A549 (cell line): ENCODE results near the gene DNAJC5. TPM values are rescaled to one million over a fixed set of nuclear protein-coding genes. Genes with fewer than 3 reads are reported as not detected.

Source experiments
- ATAC-seq, 2 experiments: fragments of 200-7000 bp in 1 of 2; fragments of >200 bp in 1 of 2; cut with Nextera tagmentation in 1 of 2; cut with Tn5 transposase in 1 of 2; 3 replicates each; pipeline versions ENCODE4 v1.8.0 to v1.9.1; 2018 to 2020; ENCODE audit warnings: mild to moderate bottlenecking in 1 of 2, moderate library complexity in 1 of 2
- CTCF ChIA-PET: fragments of 300-600 bp; sonication (Branson Sonifier 250); formaldehyde crosslinking; extraction: SDS; loops from one replicate; lab custom pipeline; 2021; ENCODE audit warnings: antibody characterized with exemption, inconsistent platforms; lab: Yijun Ruan, JAX
- POLR2A ChIA-PET: fragments of 350-600 bp; formaldehyde crosslinking; extraction: SDS; loops from one replicate; lab custom pipeline; 2021; ENCODE audit warnings: antibody characterized with exemption, inconsistent platforms; lab: Yijun Ruan, JAX
- DNase-seq, 2 experiments: peaks; one replicate each; pipeline versions ENCODE4 v3.0.0 to v3.0.0-alpha.2; 2011 to 2016; ENCODE audit warnings: low read depth in 1 of 2, low spot score in 1 of 2
- FAIRE-seq: peaks from 2 replicates; lab custom pipeline; 2011; peaks lifted over from hg19 to GRCh38; lab: Jason Lieb, UNC
- H3K27ac ChIP-seq, 2 experiments: fragments of >200 bp; sonication (Bioruptor Twin); formaldehyde crosslinking; 3 replicates each; pipeline ENCODE4 v1.5.1; 2016 to 2017
- H3K4me1 ChIP-seq: fragments of >200 bp; sonication (Bioruptor Twin); formaldehyde crosslinking; 3 replicates; pipeline ENCODE4 v1.6.1; 2016
- H3K4me2 ChIP-seq: fragments of >200 bp; sonication (Bioruptor Twin); formaldehyde crosslinking; 3 replicates; pipeline ENCODE4 v1.6.1; 2016
- H3K4me3 ChIP-seq: fragments of >200 bp; sonication (Bioruptor Twin); formaldehyde crosslinking; 3 replicates; pipeline ENCODE4 v1.5.1; 2016
- H3K9me3 ChIP-seq: fragments of >200 bp; sonication (Bioruptor Twin); formaldehyde crosslinking; 3 replicates; pipeline ENCODE4 v1.6.1; 2016
- CBX2 ChIP-seq: fragments of 200-600 bp; sonication (generic); IDR thresholded peaks from 2 replicates; pipeline ENCODE4 v1.6.1; 2016; ENCODE audit warnings: low read depth, mild to moderate bottlenecking, borderline replicate concordance
- CHD2 ChIP-seq: fragments of 150-350 bp; IDR thresholded peaks from 2 replicates; pipeline ENCODE4 v1.6.1; 2014; ENCODE audit warnings: low read length; ENCODE audit not compliant: partially characterized antibody
- CTCF ChIP-seq: fragments of >200 bp; sonication (Bioruptor Twin); formaldehyde crosslinking; IDR thresholded peaks from 3 replicates; pipeline ENCODE4 v1.5.1; 2016
- EHF ChIP-seq: fragments of 250-450 bp; sonication (Bioruptor Pico); IDR thresholded peaks from 2 replicates; pipeline ENCODE4 v1.5.0; 2020; ENCODE audit warnings: mild to moderate bottlenecking
- FOSB ChIP-seq: fragments of 250-450 bp; sonication (Bioruptor Pico); IDR thresholded peaks from 2 replicates; pipeline ENCODE4 v1.5.0; 2020; ENCODE audit warnings: mild to moderate bottlenecking, moderate library complexity
- HEYL ChIP-seq: fragments of 250-450 bp; sonication (Bioruptor Pico); IDR thresholded peaks from 2 replicates; pipeline ENCODE4 v1.8.0; 2021; ENCODE audit warnings: mild to moderate bottlenecking, moderate library complexity
- JUNB ChIP-seq: fragments of >200 bp; sonication (Bioruptor Twin); formaldehyde crosslinking; IDR thresholded peaks from 2 replicates; pipeline ENCODE4 v1.6.1; 2016
- KDM5A ChIP-seq: fragments of 200-600 bp; sonication (generic); IDR thresholded peaks from 2 replicates; pipeline ENCODE4 v1.6.1; 2016; ENCODE audit warnings: antibody characterized with exemption, mild to moderate bottlenecking
- MAFK ChIP-seq: fragments of 450-650 bp; IDR thresholded peaks from 2 replicates; pipeline ENCODE4 v1.6.1; 2014; ENCODE audit not compliant: partially characterized antibody
- NR3C1 ChIP-seq: fragments of >200 bp; sonication (Bioruptor Twin); formaldehyde crosslinking; IDR thresholded peaks from 3 replicates; pipeline ENCODE4 v1.6.1; 2017
- POLR2AphosphoS2 ChIP-seq: conservative IDR thresholded peaks from 2 replicates; pipeline ENCODE4 v1.6.1; 2012; ENCODE audit warnings: low read length, improper control_type of control experiment, inconsistent platforms
- RAD21 ChIP-seq, 2 experiments: fragments of >200 bp in 1 of 2; sonication (Bioruptor Twin) in 1 of 2; formaldehyde crosslinking in 1 of 2; IDR thresholded peaks in 1 of 2; conservative IDR thresholded peaks in 1 of 2; 2 replicates in 1 of 2; 3 replicates in 1 of 2; pipeline ENCODE4 v1.6.1; 2012 to 2018; ENCODE audit warnings: inconsistent platforms in 1 of 2
- RARB ChIP-seq: fragments of 250-450 bp; sonication (Bioruptor Pico); IDR thresholded peaks from 2 replicates; pipeline ENCODE4 v1.8.0; 2021; ENCODE audit warnings: mild to moderate bottlenecking, moderate library complexity
- RCOR1 ChIP-seq: fragments of 150-350 bp; IDR thresholded peaks from 2 replicates; pipeline ENCODE4 v1.6.1; 2014; ENCODE audit warnings: antibody characterized with exemption, low read length, low read depth
- REST ChIP-seq: fragments of 200-600 bp; sonication (generic); IDR thresholded peaks from 2 replicates; pipeline ENCODE4 v1.6.1; 2016; ENCODE audit warnings: antibody characterized with exemption, mild to moderate bottlenecking, moderate library complexity
- RFX5 ChIP-seq: fragments of 450-650 bp; IDR thresholded peaks from 2 replicates; pipeline ENCODE4 v1.7.1; 2014; ENCODE audit warnings: antibody characterized with exemption, mild to moderate bottlenecking, moderate library complexity
- RNF2 ChIP-seq: fragments of 200-600 bp; sonication (generic); IDR thresholded peaks from 2 replicates; pipeline ENCODE4 v1.6.1; 2016; ENCODE audit warnings: low read depth, mild to moderate bottlenecking, antibody characterized with exemption, moderate library complexity, borderline replicate concordance
- SMC3 ChIP-seq: fragments of >200 bp; sonication (Bioruptor Twin); formaldehyde crosslinking; IDR thresholded peaks from 3 replicates; pipeline ENCODE4 v1.6.1; 2018; ENCODE audit warnings: inconsistent platforms
- USF2 ChIP-seq: fragments of 450-650 bp; IDR thresholded peaks from 2 replicates; pipeline ENCODE4 v1.6.1; 2014; ENCODE audit warnings: antibody characterized with exemption
- ZFP36 ChIP-seq: fragments of 450-650 bp; IDR thresholded peaks from 2 replicates; pipeline ENCODE4 v1.6.1; 2014; ENCODE audit warnings: borderline replicate concordance; ENCODE audit not compliant: partially characterized antibody
- ZNF302 ChIP-seq: fragments of 250-450 bp; sonication (Bioruptor Pico); IDR thresholded peaks from 2 replicates; pipeline ENCODE4 v1.9.0; 2021; ENCODE audit warnings: inconsistent platforms, mild to moderate bottlenecking, moderate library complexity
- ZSCAN20 ChIP-seq: fragments of 250-450 bp; sonication (Bioruptor Pico); IDR thresholded peaks from 2 replicates; pipeline ENCODE4 v1.8.0; 2022; ENCODE audit warnings: mild to moderate bottlenecking, moderate library complexity
- WGBS: methylation state at CpG from one replicate; pipeline ENCODE4 v1.1.6; 2017; ENCODE audit errors: missing lambda C conversion rate; 5-methylcytosine and 5-hydroxymethylcytosine counted together
- polyA plus RNA-seq, 4 experiments: library from polyadenylated mRNA; depleted of rRNA in 3 of 4; stranded (reverse); fragments of >200 nt; fragmentation: RNase III in 1 of 4; extraction: RNeasy Plus Mini Kit Qiagen cat#74134 plus additional on column Dnase treatment in 1 of 4; gene quantifications; 2 replicates in 3 of 4; 3 replicates in 1 of 4; pipeline ENCODE4 v1.2.3, GENCODE V29; 2011 to 2017
- TF ChIP-seq, protein P1 (sequence below): fragments of >200 bp; sonication (Bioruptor Twin); formaldehyde crosslinking; IDR thresholded peaks from 3 replicates; pipeline ENCODE4 v1.6.1; 2016

The DNAJC5 gene
- polyA plus RNA-seq, 2 of the 4 experiments (the other 2 are of a cell fraction) = 20.4 to 23.2 TPM

GRCh38 chr20:63979557-63980316 is 84.8 kb downstream of the DNAJC5 start, which contains the start of gene SAMD10:
Gene SAMD10, minus strand, starts transcription at chr20:63979642. Its CDS starts 175 bp downstream, at chr20:63979467.
- H3K9me3 ChIP-seq = no peaks in the 10 kb centered on the region
- no peak within 1 kb of the TSS; the same call in 2 of the 3 replicates for H3K4me3 ChIP-seq
- peak within 1 kb of the TSS; percentile 94 to 95 for H3K27ac ChIP-seq
- ATAC-seq (peak in 1 of 2 experiments; percentile 1; a peak in 1 of 6 replicates), DNase-seq (no peak), FAIRE-seq (no peak)
- POLR2A ChIA-PET = interaction anchor here (0.9 to 1.2 kb wide), 4 partner anchors 11 to 458 kb away, joined by 3 to 17 read pairs (median 9); partner anchors contain the start of gene PTK6
- peak within 1 kb of the TSS; percentile 81 for H3K4me2 ChIP-seq
- CTCF ChIA-PET = interaction anchor here (0.7 to 3.3 kb wide), 37 partner anchors 8 to 482 kb away, joined by 3 to 27 read pairs (median 3); partner anchors contain the start of genes ARFRP1, C20orf204, OPRL1 and PTK6
- no peak for TF ChIP-seq POLR2AphosphoS2
- no peak for TF ChIP-seq SMC3
- no peak for TF ChIP-seq REST
- no peak for TF ChIP-seq ZSCAN20 (CRISPR knock-in tag)
- TF ChIP-seq USF2 = no peak
- TF ChIP-seq, protein P1, sequence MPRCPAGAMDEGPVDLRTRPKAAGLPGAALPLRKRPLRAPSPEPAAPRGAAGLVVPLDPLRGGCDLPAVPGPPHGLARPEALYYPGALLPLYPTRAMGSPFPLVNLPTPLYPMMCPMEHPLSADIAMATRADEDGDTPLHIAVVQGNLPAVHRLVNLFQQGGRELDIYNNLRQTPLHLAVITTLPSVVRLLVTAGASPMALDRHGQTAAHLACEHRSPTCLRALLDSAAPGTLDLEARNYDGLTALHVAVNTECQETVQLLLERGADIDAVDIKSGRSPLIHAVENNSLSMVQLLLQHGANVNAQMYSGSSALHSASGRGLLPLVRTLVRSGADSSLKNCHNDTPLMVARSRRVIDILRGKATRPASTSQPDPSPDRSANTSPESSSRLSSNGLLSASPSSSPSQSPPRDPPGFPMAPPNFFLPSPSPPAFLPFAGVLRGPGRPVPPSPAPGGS = no peak
- no peak for TF ChIP-seq HEYL (CRISPR knock-in tag)
- H3K4me1 ChIP-seq = peaks cover 40% of the 10 kb centered on the region
- WGBS = 88% methylated on average over 29 of the region's 52 CpGs

GRCh38 chr20:63980317-63980805 is 85.4 kb downstream of the DNAJC5 start:
- no peak for TF ChIP-seq ZNF302
- no peak for TF ChIP-seq NR3C1
- TF ChIP-seq CHD2 = no peak
- TF ChIP-seq JUNB = no peak
- TF ChIP-seq RAD21 (conservative IDR thresholded peaks at IDR 0.05 in 1 of 2, IDR thresholded peaks at IDR 0.05 in 1 of 2) = no peak
- TF ChIP-seq USF2 = no peak
- no peak for TF ChIP-seq RARB (CRISPR knock-in tag)
- no peak for TF ChIP-seq FOSB
- TF ChIP-seq RNF2 = no peak
- no peak for TF ChIP-seq KDM5A
- no peak for TF ChIP-seq ZFP36
- no peak for TF ChIP-seq RFX5
- TF ChIP-seq, protein P1 = no peak
- TF ChIP-seq EHF (CRISPR knock-in tag) = no peak
- TF ChIP-seq CBX2 = no peak
- TF ChIP-seq MAFK = no peak
- no peak for TF ChIP-seq CTCF
- TF ChIP-seq RCOR1 = no peak
- TF ChIP-seq, all 56 proteins: peak for 0
- POLR2A ChIA-PET = interaction anchor here (0.5 to 1.2 kb wide), 31 partner anchors 10 to 460 kb away, joined by 3 to 17 read pairs (median 4); partner anchors contain the start of genes ABHD16B, ARFRP1, GMEB2 and OPRL1
- WGBS = 93% methylated on average over 15 of the region's 15 CpGs
- CTCF ChIA-PET = interaction anchor here (0.6 to 3.3 kb wide), 44 partner anchors 8 to 483 kb away, joined by 3 to 27 read pairs (median 4); partner anchors contain the start of genes ARFRP1, C20orf204, OPRL1 and PTK6
- ATAC-seq = peak; percentile 51 to 66; a peak in 4 of 6 replicates
- Histone ChIP-seq H3K27ac (peak overlapping the region; percentile 94 to 95), H3K4me2 (peak overlapping the region; percentile 81), H3K9me3 (no peaks in the 10 kb centered on the region), H3K4me1 (peaks cover 34% of the 10 kb centered on the region), H3K4me3 (peak overlapping the region; percentile 93)
- no peak for FAIRE-seq
- no peak for DNase-seq
